Cardiac septum (tissue), 1 donor: Measurements from ENCODE around the gene TRIM56. TPM values are rescaled to one million over a fixed set of nuclear protein-coding genes. Genes with fewer than 3 reads are reported as not detected.
A peak's percentile ranks its signal among the peaks of the same experiment; 100 is the strongest.
"Not testable (repeated sequence)": the region's sequence is repeated elsewhere in the genome, so short reads cannot be mapped to it uniquely, and the experiment has no call there.

Experiments
- DNase-seq: peaks from one replicate; pipeline ENCODE4 v3.0.0-alpha.2; 2020; ENCODE audit warnings: low spot score
- intact Hi-C: fragments of 100-400 bp; cut with DNase I; formaldehyde crosslinking; loops from one replicate; pipeline ENCODE4 v1.14.0; 2022
- total RNA-seq: library from RNA; stranded (reverse); fragmentation: NEBNext Ultra II Directional; extraction: Animal tissue kit (Norgen Biotek cat#: 25700); gene quantifications from one replicate; pipeline ENCODE4 v1.2.1, GENCODE V29; 2021
- donor health status: DM: no; HTN: no; CAD: no.

Gene TRIM56
- total RNA-seq, 1 donor from 2014 or later = 16.6 TPM

- no peak for DNase-seq
- intact Hi-C loops = no loop called here
Measured at GRCh38 chr7:101127460-101128039, 42.3 kb downstream of the TRIM56 start.

GRCh38 chr7:101128040-101128834 lies 43.0 kb downstream of the TRIM56 start:
- intact Hi-C loops = no loop called here

GRCh38 chr7:101129603-101130117 lies 44.4 kb downstream of the TRIM56 start:
- intact Hi-C loops = no loop called here
- no peak for DNase-seq

More at GRCh38 chr7:101128040-101128834, 43.0 kb downstream of the TRIM56 start:
- DNase-seq = no peak

- intact Hi-C loops, DNase-seq: not testable (repeated sequence)
Measured at GRCh38 chr7:101132626-101133600, 47.6 kb downstream of the TRIM56 start.

- no peak for DNase-seq
- intact Hi-C loops = no loop called here
Measured at GRCh38 chr7:101133621-101134398, 48.5 kb downstream of the TRIM56 start.

GRCh38 chr7:101134399-101134980 lies 49.2 kb downstream of the TRIM56 start:
- no peak for DNase-seq
- intact Hi-C loops = no loop called here

- DNase-seq = no peak
- intact Hi-C loops = loop anchor here (1.0 kb wide), 1 partner anchor 42 kb away; no protein-coding TSS in a partner anchor
Measured at GRCh38 chr7:101137651-101138212, 52.5 kb downstream of the TRIM56 start.

- DNase-seq = peak; percentile 86
- intact Hi-C loops = loop anchor here (1.0 kb wide), 1 partner anchor 43 kb away; no protein-coding TSS in a partner anchor
Measured at GRCh38 chr7:101138213-101138870, 53.1 kb downstream of the TRIM56 start.

GRCh38 chr7:101140339-101140699 lies 55.0 kb downstream of the TRIM56 start:
- intact Hi-C loops = loop anchor here (5.0 kb wide), 1 partner anchor 52 kb away; no protein-coding TSS in a partner anchor
- no peak for DNase-seq

- DNase-seq = no peak
- intact Hi-C loops = loop anchor here (5.0 kb wide), 1 partner anchor 51 kb away; no protein-coding TSS in a partner anchor
Measured at GRCh38 chr7:101140746-101141382, 55.6 kb downstream of the TRIM56 start.

Other genes starting within 250 kb of the TRIM56 start
- 6.9 TPM for gene SLC12A9, start 232.8 kb upstream of the TRIM56 start, total RNA-seq
- gene TRIP6, start 218.1 kb upstream of the TRIM56 start, total RNA-seq = 24.4 TPM
- 62.9 TPM for gene SRRT, start 210.4 kb upstream of the TRIM56 start, total RNA-seq
- gene UFSP1, start 195.8 kb upstream of the TRIM56 start, total RNA-seq = 2.1 TPM
- 2.1 TPM for gene ACHE, start 189.6 kb upstream of the TRIM56 start, total RNA-seq
- gene MUC3A, start 135.9 kb upstream of the TRIM56 start, total RNA-seq = 0.86 TPM
- 0.19 TPM for gene MUC12, start 115.9 kb upstream of the TRIM56 start, total RNA-seq
- not detected for gene MUC17, start 65.4 kb upstream of the TRIM56 start, total RNA-seq
- gene SERPINE1, start 41.6 kb downstream of the TRIM56 start, total RNA-seq = 27.2 TPM
- gene AP1S1, start 69.0 kb downstream of the TRIM56 start, total RNA-seq = 12.1 TPM
- gene VGF, start 80.1 kb downstream of the TRIM56 start, total RNA-seq = 0.08 TPM
- gene NAT16, start 94.8 kb downstream of the TRIM56 start, total RNA-seq = not detected
- not detected for gene MOGAT3, start 115.6 kb downstream of the TRIM56 start, total RNA-seq
- 43.9 TPM for gene PLOD3, start 132.1 kb downstream of the TRIM56 start, total RNA-seq
- 50.1 TPM for gene ZNHIT1, start 132.7 kb downstream of the TRIM56 start, total RNA-seq
- 2.6 TPM for gene CLDN15, start 152.3 kb downstream of the TRIM56 start, total RNA-seq
- gene FIS1, start 159.6 kb downstream of the TRIM56 start, total RNA-seq = 284 TPM
- 24.7 TPM for gene IFT22, start 236.3 kb downstream of the TRIM56 start, total RNA-seq